Measurements from ENCODE around the gene KDM4C.
"Not testable (repeated sequence)": the region's sequence is repeated elsewhere in the genome, so short reads cannot be mapped to it uniquely, and the experiment has no call there.

Gene KDM4C

GRCh38 chr9:6783753-6784152 lies 26.0 kb downstream of the KDM4C start:
- no peak for DNase-seq (ENCODE audit: extremely low read depth, low read depth)
- TF ChIP-seq, protein P1, sequence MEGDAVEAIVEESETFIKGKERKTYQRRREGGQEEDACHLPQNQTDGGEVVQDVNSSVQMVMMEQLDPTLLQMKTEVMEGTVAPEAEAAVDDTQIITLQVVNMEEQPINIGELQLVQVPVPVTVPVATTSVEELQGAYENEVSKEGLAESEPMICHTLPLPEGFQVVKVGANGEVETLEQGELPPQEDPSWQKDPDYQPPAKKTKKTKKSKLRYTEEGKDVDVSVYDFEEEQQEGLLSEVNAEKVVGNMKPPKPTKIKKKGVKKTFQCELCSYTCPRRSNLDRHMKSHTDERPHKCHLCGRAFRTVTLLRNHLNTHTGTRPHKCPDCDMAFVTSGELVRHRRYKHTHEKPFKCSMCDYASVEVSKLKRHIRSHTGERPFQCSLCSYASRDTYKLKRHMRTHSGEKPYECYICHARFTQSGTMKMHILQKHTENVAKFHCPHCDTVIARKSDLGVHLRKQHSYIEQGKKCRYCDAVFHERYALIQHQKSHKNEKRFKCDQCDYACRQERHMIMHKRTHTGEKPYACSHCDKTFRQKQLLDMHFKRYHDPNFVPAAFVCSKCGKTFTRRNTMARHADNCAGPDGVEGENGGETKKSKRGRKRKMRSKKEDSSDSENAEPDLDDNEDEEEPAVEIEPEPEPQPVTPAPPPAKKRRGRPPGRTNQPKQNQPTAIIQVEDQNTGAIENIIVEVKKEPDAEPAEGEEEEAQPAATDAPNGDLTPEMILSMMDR (IDR thresholded peaks at IDR 0.05; ENCODE audit: low read depth, low read length, missing control alignments), result no peak
- no peak overlapping the region for H3K4me3 ChIP-seq (replicated peaks; ENCODE audit: low read depth, low read length)

- no peak overlapping the region for H3K4me3 ChIP-seq (replicated peaks; ENCODE audit: low read depth, low read length)
- no peak for DNase-seq (ENCODE audit: extremely low read depth, low read depth)
- TF ChIP-seq, protein P1 (IDR thresholded peaks at IDR 0.05; ENCODE audit: low read depth, low read length, missing control alignments), result no peak
Observed at GRCh38 chr9:6785682-6786081, 27.9 kb downstream of the KDM4C start.

GRCh38 chr9:6787793-6788161 lies 30.0 kb downstream of the KDM4C start:
- no peak for DNase-seq (ENCODE audit: extremely low read depth, low read depth)
- TF ChIP-seq, protein P1 (IDR thresholded peaks at IDR 0.05; ENCODE audit: low read depth, low read length, missing control alignments), result no peak
- H3K4me3 ChIP-seq (replicated peaks; ENCODE audit: low read depth, low read length), result no peak overlapping the region

GRCh38 chr9:6788162-6789016 lies 30.6 kb downstream of the KDM4C start:
- TF ChIP-seq, protein P1 (IDR thresholded peaks at IDR 0.05; ENCODE audit: low read depth, low read length, missing control alignments), result no peak
- no peak overlapping the region for H3K4me3 ChIP-seq (replicated peaks; ENCODE audit: low read depth, low read length)
- peak; percentile 10 for DNase-seq (ENCODE audit: extremely low read depth, low read depth)

GRCh38 chr9:6789017-6789338 lies 31.2 kb downstream of the KDM4C start:
- not testable (repeated sequence) for H3K4me3 ChIP-seq (replicated peaks; ENCODE audit: low read depth, low read length); DNase-seq (ENCODE audit: extremely low read depth, low read depth)

- no peak for DNase-seq (ENCODE audit: extremely low read depth, low read depth)
- H3K4me3 ChIP-seq (replicated peaks; ENCODE audit: low read depth, low read length), result no peak overlapping the region
- TF ChIP-seq, protein P1 (IDR thresholded peaks at IDR 0.05; ENCODE audit: low read depth, low read length, missing control alignments), result no peak
Observed at GRCh38 chr9:6790866-6791265, 33.1 kb downstream of the KDM4C start.

GRCh38 chr9:6793203-6793602 lies 35.4 kb downstream of the KDM4C start:
- TF ChIP-seq, protein P1 (IDR thresholded peaks at IDR 0.05; ENCODE audit: low read depth, low read length, missing control alignments), result no peak
- DNase-seq (ENCODE audit: extremely low read depth, low read depth), result no peak
- H3K4me3 ChIP-seq (replicated peaks; ENCODE audit: low read depth, low read length), result no peak overlapping the region

Measured in HFF-Myc (cell line).